ENCODE measurements around the gene PAX3.

DNA sequence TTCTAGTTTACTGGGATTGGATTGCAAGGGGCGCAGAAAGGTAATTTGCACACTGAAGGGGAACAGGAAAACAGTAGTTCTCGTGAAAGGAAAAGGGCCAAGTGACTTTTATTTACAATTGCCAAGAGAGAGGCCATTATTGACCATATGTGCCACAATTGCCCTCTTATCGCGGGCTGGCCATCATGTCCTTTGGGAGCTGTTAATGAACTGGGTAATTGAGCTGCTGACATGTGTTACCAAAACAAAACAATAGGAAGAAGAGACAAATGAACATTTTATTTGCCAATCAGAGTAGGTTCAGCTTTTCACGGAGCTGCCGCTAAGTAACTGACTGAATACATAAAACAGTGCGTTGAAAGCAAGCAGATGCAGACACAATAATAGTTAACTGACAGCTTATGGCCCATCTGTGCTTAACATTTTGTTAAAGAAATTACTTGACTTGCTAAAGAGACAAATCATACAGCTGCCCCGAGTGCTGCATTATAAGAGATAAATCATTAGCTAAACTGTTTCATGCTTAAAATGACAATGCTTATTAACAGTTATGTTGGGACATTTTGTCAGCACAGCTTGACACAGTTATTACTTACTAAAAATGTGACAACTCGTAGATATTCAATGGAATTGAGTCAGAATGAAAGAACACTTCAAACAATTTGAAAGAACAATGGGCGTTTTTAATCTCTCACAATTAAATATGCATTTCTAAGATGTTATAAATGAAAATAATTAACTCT, 57.5 kb downstream of the PAX3 start:
- TF ChIP-seq, protein P1, sequence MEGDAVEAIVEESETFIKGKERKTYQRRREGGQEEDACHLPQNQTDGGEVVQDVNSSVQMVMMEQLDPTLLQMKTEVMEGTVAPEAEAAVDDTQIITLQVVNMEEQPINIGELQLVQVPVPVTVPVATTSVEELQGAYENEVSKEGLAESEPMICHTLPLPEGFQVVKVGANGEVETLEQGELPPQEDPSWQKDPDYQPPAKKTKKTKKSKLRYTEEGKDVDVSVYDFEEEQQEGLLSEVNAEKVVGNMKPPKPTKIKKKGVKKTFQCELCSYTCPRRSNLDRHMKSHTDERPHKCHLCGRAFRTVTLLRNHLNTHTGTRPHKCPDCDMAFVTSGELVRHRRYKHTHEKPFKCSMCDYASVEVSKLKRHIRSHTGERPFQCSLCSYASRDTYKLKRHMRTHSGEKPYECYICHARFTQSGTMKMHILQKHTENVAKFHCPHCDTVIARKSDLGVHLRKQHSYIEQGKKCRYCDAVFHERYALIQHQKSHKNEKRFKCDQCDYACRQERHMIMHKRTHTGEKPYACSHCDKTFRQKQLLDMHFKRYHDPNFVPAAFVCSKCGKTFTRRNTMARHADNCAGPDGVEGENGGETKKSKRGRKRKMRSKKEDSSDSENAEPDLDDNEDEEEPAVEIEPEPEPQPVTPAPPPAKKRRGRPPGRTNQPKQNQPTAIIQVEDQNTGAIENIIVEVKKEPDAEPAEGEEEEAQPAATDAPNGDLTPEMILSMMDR (IDR thresholded peaks at IDR 0.05), result no peak
- no peak for TF ChIP-seq POLR2A (IDR thresholded peaks at IDR 0.05)

Measured in suprapubic skin (tissue), 3 donors.